Measurements from ENCODE around the gene RASSF1. TPM values are rescaled to one million over a fixed set of nuclear protein-coding genes. Genes with fewer than 3 reads are reported as not detected.
A peak's percentile ranks its signal among the peaks of the same experiment; 100 is the strongest.

Gene RASSF1
- polyA plus RNA-seq, 2 of the 4 experiments (the other 2 are of a cell fraction) = 14.4 to 15.4 TPM

GRCh38 chr3:50350213-50350526, 9.5 kb upstream of the RASSF1 start:
- peak overlapping the region; percentile 76 for H3K4me3 ChIP-seq
- H3K4me1 ChIP-seq = peaks cover 28% of the 10 kb centered on the region; the same call in 2 of the 3 replicates
- ATAC-seq (no peak), DNase-seq (ENCODE audit: low read depth in 1 of 2, low spot score in 1 of 2) (no peak), FAIRE-seq (no peak)
- CTCF ChIA-PET = interaction anchor here (1.2 to 5.3 kb wide), 6 partner anchors 39 to 264 kb away, joined by 3 to 32 read pairs (median 4); no protein-coding TSS in a partner anchor
- POLR2A ChIA-PET = interaction anchor here (0.7 to 1.6 kb wide), 4 partner anchors 9 to 219 kb away, joined by 3 to 13 read pairs (median 8); partner anchors contain the start of genes HEMK1, TMEM115 and TUSC2
- H3K9me3 ChIP-seq = no peaks in the 10 kb centered on the region
- WGBS (ENCODE audit: missing lambda C conversion rate) = 20% methylated on average over 5 of the region's 7 CpGs
- TF ChIP-seq EHF (CRISPR knock-in tag; IDR thresholded peaks at IDR 0.05) = no peak
- no peak for TF ChIP-seq SMC3 (IDR thresholded peaks at IDR 0.05)
- peak overlapping the region; percentile 99 for H3K4me2 ChIP-seq
- peak overlapping the region; percentile 97 to 100 for H3K27ac ChIP-seq

GRCh38 chr3:50347187-50347813, 6.7 kb upstream of the RASSF1 start:
- H3K4me1 ChIP-seq = peaks cover 20% of the 10 kb centered on the region; the same call in 2 of the 3 replicates
- POLR2A ChIA-PET = interaction anchor here (0.6 to 3.2 kb wide), 5 partner anchors 10 to 869 kb away, joined by 3 to 12 read pairs (median 5); no protein-coding TSS in a partner anchor
- WGBS (ENCODE audit: missing lambda C conversion rate) = 16% methylated on average over 10 of the region's 14 CpGs
- ATAC-seq (peak in 1 of 2 experiments; percentile 12; a peak in 2 of 6 replicates), DNase-seq (ENCODE audit: low read depth in 1 of 2, low spot score in 1 of 2) (peak; percentile 55 to 62), FAIRE-seq (no peak)
- TF ChIP-seq RAD21 (conservative IDR thresholded peaks at IDR 0.05 in 1 of 2, IDR thresholded peaks at IDR 0.05 in 1 of 2) = peak; percentile 54 to 61
- TF ChIP-seq POLR2A (IDR thresholded peaks at IDR 0.05; ENCODE audit: low read length) = no peak
- TF ChIP-seq HDAC2 (IDR thresholded peaks at IDR 0.05) = no peak
- TF ChIP-seq CTCF (IDR thresholded peaks at IDR 0.05) = peak; percentile 58
- no peak for TF ChIP-seq FOXS1 (CRISPR knock-in tag; IDR thresholded peaks at IDR 0.05)
- no peak for TF ChIP-seq JUNB (IDR thresholded peaks at IDR 0.05)
- TF ChIP-seq FOSL2 (IDR thresholded peaks at IDR 0.05) = no peak
- peak; percentile 59 for TF ChIP-seq FOSL2 (CRISPR knock-in tag; IDR thresholded peaks at IDR 0.05)
- TF ChIP-seq SMC3 (IDR thresholded peaks at IDR 0.05) = peak; percentile 26; the same call in 1 of the 3 replicates
- H3K4me2 ChIP-seq = no peak overlapping the region
- no peak overlapping the region for H3K4me3 ChIP-seq
- no peak overlapping the region for H3K27ac ChIP-seq
- H3K9me3 ChIP-seq = no peaks in the 10 kb centered on the region
- CTCF ChIA-PET = interaction anchor here (0.6 to 5.3 kb wide), 23 partner anchors 9 to 1118 kb away, joined by 3 to 60 read pairs (median 4); partner anchors contain the start of gene CISH

- no peaks in the 10 kb centered on the region for H3K9me3 ChIP-seq
- peak within 1 kb of the TSS; percentile 45 for H3K4me3 ChIP-seq
- 63% methylated on average over 14 of the region's 45 CpGs for WGBS (ENCODE audit: missing lambda C conversion rate)
- POLR2A ChIA-PET = no interaction called here
- peaks cover 12% of the 10 kb centered on the region; the same call in 1 of the 3 replicates for H3K4me1 ChIP-seq
- no peak for TF ChIP-seq POLR2A (IDR thresholded peaks at IDR 0.05; ENCODE audit: low read length)
- no peak for TF ChIP-seq NPAS2 (CRISPR knock-in tag; IDR thresholded peaks at IDR 0.05; ENCODE audit: borderline replicate concordance)
- TF ChIP-seq HOXB5 (CRISPR knock-in tag; IDR thresholded peaks at IDR 0.05) = no peak
- TF ChIP-seq MAX (IDR thresholded peaks at IDR 0.05) = no peak
- no peak for TF ChIP-seq PHF8 (IDR thresholded peaks at IDR 0.05; ENCODE audit: borderline replicate concordance, low read depth)
- no peak for TF ChIP-seq TFCP2L1 (CRISPR knock-in tag; IDR thresholded peaks at IDR 0.05)
- no peak for TF ChIP-seq HMGXB4 (CRISPR knock-in tag; IDR thresholded peaks at IDR 0.05; ENCODE audit: borderline replicate concordance)
- TF ChIP-seq HDAC2 (IDR thresholded peaks at IDR 0.05) = no peak
- TF ChIP-seq JUN (IDR thresholded peaks at IDR 0.05) = no peak
- TF ChIP-seq FOSL2 (IDR thresholded peaks at IDR 0.05) = no peak
- TF ChIP-seq FOSL2 (CRISPR knock-in tag; IDR thresholded peaks at IDR 0.05) = no peak
- no peak for TF ChIP-seq EHMT2 (IDR thresholded peaks at IDR 0.05; ENCODE audit: low read depth)
- TF ChIP-seq SREBF2 (IDR thresholded peaks at IDR 0.05) = no peak
- no peak for TF ChIP-seq KDM5A (IDR thresholded peaks at IDR 0.05)
- no peak for TF ChIP-seq RARB (CRISPR knock-in tag; IDR thresholded peaks at IDR 0.05)
- no peak for TF ChIP-seq ELK1 (IDR thresholded peaks at IDR 0.05; ENCODE audit: low read depth, low read length)
- CTCF ChIA-PET = interaction anchor here (0.6 to 3.9 kb wide), 5 partner anchors 196 to 1108 kb away, joined by 3 to 60 read pairs (median 3); no protein-coding TSS in a partner anchor
- ATAC-seq (peak; percentile 32 to 77; a peak in 3 of 6 replicates), FAIRE-seq (no peak), DNase-seq (ENCODE audit: low read depth in 1 of 2, low spot score in 1 of 2) (peak; percentile 58 to 76)
- H3K4me2 ChIP-seq = peak within 1 kb of the TSS; percentile 96
- peak within 1 kb of the TSS; percentile 1 to 77; a peak in 4 of 6 replicates for H3K27ac ChIP-seq
Measured at GRCh38 chr3:50345586-50346234, 5.1 kb upstream of the RASSF1 start, which contains the start of gene ZMYND10. ZMYND10 (minus strand) TSS chr3:50345732; CDS start chr3:50345579, 153 bp downstream.
